GM21717 (cell line): Measurements from ENCODE around the gene SIK3.

Experiments
- ATAC-seq: cut with Tn5 transposase; IDR thresholded peaks from one replicate; pipeline ENCODE4 v1.9.1; 2021; ENCODE audit warnings: mild to moderate bottlenecking, moderate library complexity; ENCODE audit not compliant: unreplicated experiment

SIK3 gene

DNA sequence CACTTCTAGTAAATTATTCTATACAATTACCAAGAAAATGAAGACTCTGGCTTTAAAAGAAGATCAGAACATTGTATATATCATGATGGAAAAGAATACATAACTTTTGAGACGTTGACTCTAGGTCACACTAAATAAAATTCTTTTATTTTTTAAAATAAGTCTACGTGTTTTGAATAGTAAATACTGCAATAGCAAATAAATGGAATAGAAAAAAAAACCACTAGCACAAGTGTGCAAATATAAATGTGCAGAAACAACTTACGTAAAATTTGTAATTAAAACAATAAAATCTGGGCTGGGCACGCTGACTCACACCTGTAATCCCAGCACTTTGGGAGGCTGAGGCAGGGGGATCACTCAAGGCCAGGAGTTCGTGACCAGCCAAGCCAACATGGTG is 17.9 kb downstream of the SIK3 start:
- no peak for ATAC-seq

DNA sequence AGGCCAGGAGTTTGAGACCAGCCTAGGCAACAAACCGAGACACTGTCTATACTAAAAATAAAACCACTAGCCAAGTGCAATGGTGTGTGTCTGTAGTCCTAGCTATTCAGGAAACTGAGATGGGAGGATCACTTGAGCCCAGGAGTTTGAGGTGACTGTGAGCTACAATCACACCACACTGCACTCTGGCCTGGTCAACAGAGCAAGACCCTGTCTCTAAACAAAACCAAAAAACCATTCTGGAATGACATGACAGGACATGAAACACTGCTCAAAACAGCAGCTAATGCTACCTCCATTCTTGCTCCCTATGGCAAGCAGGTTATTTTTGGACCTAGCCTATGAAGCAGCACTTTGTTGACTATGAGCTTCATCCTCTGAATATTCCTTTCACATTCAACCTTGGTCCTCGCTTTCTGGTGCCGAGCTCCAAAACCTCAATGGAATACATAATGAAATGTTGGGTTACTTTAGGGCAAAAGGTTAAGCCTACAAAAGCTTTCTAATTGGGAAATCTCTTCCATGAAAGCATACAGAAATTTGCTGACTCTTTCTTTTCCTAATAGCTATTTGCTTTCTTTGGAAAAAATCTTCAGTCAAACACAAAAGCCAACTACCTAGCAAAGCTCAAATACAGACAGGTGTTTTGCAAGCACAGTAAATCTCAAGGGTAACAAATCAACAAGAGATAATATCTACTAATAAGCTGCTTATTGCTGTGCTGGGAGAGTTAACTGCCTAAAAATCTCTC is 21.1 kb downstream of the SIK3 start:
- no peak for ATAC-seq

DNA sequence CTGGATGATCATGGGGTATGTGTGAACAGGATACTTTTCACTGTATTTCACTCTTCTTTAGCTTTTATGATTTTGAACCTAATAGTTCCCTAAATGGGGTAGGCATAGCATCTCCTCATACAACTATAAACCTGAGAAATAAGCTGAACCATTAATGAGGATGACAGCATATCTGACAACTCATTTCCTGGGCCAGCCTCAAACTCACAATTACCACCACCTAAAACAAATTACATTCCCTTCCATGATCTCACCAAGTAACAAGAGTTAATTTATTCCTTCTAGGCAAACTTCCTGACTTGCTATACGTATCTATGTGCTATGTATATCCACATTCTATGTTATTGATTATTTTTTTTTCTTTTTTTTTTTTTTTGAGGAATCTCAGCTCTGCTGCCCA is 23.0 kb downstream of the SIK3 start:
- ATAC-seq, result no peak

DNA sequence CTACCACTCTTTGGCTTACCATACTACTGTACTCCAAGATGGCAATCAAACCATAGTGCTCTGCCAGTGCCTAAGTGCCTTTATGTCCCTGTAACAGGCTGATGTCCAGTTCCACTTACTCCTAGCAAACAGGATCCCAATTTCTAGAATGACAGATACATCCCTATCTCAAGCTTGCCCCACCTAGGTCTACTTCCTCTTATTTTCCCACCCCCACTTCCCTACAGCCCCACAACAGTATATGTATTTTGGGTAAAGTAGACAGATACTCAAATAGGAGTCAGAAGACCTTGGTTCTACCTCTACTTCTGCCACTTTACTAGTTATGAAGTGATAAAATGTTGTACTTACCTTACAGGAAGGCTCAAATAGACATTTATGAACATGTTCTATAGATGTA is 24.1 kb downstream of the SIK3 start:
- ATAC-seq, result no peak

DNA sequence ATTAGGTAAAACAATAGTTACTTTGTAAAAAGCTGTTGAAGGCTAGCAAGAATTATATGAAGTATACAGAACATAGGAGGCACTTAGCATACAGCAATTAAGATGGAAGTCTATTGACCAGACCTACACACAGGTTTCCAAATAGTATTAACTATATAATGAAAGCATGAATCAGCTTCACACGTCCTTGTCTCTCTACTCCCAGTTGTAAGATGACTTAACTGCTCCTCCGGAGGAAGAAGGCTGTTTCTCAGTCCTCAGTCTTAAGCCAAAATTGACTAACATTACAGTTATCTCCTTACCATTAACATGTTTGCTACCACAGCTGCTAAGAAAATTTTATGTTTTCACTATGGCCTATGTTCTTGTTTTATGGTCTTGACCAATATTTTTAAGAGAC is 24.7 kb downstream of the SIK3 start:
- no peak for ATAC-seq

DNA sequence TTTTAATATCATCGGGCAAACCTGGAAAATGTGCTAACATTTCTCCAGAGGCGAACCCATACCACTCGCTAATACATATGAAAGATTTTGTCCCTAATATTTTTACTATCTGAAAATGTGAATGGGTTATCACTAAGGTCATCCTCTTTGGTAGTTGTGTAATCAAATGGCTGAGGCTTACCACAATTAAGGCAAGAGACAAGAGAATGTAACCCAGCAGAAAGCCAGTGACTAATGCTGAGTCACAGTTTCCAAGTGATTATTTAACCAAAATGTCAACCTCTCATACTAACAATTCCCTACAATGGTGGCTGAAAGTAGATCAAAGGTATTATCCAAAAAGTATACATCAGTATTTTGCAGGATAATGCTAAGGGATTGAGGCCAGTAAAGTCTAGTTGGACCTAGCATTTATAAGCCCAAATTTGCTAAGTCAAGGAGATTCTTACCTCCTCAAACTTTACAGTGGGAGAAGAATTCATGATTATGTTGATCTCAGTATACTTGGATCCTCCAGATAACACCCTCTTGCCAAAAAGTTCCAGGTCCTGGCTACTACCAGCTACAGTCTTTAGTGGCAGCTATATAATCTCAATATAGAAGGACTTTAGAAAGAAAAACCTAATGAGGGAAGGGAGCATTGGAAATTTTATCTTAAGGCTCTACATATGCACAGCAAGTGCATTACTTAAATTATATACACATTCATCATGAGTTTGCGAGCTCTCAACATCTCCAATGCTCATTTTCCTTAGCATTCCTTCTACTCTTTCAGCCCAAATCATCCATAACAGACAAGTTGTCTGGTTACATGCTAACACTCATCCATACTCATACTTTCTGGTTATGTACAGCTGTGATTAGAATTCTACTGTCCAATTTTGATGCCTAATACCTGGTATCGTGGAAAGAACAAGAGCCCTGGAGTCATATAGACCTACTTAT is 25.4 kb downstream of the SIK3 start:
- ATAC-seq, result no peak

DNA sequence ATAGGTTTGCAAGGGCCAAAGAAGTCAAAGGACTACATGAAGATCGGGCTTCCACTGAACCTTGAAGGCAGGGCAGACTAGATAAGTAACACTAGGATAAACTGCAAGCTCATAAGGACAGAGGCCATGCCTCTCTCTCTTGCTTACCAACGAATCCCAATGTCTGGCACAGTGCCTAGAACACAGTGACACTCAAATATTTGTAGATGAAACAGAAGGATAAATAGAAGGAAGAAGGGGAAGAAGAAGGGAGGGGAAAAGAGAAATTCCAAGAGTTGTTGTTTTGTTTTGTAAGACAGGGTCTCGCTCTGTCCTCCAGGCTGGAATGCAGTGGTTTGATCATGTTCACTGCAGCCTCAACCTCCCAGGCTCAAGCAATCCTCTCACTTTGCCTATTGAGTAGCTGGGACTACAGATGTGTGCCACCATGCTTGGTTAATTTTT is 26.9 kb downstream of the SIK3 start:
- ATAC-seq, result no peak

DNA sequence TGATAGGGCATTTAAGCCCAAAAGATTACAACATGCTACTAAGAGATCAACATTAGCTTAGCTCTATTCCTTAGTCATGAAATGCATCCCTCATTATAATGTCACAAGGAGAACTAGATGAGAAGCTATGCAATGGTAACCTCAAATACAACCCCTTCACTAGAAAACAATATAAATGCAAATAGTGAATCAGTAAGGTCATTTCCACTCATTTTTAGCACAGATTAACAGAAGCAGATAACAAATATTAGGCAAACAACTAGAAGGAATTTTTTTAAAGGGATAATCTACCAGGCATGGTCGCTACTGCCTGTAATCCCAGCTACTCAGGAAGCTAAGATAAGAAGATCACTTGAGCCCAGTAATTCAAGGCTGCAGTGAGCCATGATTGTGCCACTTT is 28.2 kb downstream of the SIK3 start:
- no peak for ATAC-seq

DNA sequence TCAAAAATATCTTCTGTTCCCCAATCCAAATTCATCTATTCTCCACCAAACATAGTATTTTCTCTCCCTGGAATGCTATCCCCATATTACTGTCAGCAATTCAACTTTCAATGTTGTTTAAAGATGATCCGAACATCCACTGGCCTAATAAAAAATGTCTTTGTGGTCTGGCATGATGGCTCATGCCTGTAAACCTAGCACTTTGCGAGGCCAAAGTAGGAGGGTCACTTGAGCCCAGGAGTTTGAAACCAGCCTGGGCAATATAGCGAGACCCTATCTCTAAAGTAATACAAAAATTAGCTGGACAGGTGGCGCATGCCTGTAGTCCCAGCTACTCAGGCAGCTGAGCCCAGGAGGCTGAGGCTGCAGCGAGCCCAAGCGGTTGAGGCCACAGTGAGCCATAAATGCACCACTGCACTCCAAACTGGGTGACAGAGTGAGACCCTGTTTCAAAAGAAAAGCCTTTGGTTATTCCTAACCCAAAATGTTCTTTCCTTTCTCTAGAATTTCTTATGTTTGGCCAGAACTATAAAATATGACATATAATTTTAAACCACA is 29.8 kb downstream of the SIK3 start:
- no peak for ATAC-seq

DNA sequence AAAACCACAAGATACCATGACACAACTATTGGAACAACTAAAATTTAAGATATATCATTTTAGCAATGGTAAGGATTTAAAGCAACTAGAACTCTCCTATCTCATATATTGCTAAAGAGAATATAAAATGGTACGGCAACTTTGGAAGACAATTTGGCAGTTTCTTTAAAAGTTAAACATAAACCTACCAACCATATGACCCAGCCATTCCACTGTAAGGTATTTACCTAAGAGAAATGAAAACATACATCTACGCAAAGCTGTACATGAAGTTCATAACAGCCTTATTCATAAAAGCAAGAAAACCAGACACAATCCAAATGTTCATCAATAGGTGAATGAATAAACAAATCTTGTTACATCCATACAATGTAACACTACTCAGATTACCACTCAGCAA is 31.3 kb downstream of the SIK3 start:
- no peak for ATAC-seq

DNA sequence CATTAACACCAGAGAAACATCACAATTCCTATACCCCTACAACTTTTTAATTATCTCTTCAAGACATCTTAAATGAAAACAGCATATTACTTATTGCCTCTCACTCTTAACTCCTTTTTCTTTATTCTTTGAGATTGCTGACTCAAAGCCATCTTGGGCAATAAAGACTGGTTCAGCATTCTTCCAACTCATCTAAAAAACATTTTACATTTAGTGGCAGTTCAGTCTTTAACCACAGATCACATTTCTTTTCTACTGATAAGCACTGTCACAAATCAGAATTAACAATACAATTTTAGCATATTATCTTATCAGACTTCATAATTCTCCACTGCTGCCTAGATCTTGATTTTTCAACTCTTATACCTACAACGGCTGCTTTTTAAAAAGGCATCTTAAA is 34.0 kb downstream of the SIK3 start:
- no peak for ATAC-seq

DNA sequence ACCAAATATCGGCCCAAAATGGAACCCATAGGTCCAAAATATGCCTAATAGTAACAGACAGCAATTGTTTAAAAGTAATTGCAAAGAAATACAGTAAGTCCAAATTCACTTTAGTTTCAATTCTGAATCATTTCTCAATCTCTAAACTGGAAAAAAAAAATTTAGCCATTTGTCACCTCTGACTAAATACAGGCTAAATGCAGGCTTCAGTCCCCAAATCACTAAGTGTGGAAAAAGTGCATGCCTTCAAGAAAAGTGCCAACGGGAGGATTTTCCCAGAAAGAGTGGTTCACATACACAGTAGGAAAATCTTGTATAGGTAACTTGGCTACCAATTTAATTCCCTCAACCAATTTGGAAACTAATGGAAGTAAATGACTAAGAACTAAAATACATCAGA is 35.7 kb downstream of the SIK3 start:
- ATAC-seq, result no peak

DNA sequence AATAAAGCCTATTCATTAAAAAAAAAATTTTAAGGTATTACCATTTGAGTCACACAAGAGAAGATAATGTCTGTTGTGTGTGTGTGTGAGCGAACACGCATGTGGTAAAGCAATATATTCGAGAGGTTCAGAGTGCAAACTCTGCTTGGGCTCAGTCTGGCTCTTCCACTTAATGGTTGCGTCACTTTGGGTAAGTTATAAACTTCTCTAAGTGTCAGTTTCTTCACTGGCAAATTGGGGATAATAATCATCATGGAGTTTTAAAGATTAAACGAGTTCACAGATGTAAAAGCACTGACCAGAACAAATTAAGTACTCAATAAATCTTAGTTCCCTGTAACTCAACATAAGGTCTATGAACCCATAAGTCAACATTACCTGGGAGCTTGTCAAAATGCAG is 37.0 kb downstream of the SIK3 start:
- ATAC-seq, result no peak

DNA sequence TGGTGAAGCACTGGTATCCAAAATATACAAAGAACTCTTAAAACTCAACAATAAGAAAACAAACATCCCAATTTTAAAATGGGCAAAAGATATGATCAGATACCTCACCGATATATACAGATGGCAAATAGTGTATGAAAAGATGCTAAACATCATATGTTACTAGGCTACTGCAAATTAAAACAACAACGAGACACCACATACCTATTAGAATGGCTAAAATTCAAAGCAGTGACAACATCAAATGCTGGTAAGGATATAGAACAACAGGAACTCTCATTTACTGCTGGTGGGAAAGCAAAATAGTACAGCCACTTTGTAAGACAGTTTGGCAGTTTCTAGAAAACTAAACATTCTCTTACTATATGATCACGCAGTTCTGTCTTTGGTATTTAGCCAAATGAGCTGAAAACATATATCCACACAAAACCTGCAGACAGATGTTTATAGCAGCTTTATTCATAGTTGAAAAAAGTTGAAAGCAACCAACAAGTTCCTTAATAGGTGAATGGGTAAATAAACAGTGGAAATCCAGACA is 38.5 kb downstream of the SIK3 start:
- ATAC-seq, result no peak

DNA sequence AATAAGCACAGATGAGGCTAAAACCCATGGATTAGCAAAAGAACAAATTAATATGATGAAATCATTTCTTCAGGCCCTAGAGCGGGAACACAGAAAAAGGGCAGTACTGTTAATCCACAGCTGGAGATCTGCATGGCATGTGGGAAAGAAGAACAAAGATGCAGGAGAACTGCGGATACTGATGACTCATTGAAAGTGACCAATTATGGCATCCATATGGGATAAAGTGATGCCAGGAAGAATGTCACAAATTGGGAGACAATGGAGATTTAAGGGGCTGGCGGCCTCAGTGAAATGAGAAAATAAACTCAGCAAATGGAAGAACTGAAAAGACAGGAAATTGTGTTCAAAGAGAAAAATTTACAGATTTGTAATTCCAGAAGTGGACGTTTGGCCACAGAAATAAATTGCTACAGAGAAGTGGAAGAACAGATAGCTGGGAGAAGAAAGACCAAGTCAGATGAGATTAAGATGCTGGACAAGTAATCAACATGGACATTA is 39.4 kb downstream of the SIK3 start:
- ATAC-seq, result no peak

DNA sequence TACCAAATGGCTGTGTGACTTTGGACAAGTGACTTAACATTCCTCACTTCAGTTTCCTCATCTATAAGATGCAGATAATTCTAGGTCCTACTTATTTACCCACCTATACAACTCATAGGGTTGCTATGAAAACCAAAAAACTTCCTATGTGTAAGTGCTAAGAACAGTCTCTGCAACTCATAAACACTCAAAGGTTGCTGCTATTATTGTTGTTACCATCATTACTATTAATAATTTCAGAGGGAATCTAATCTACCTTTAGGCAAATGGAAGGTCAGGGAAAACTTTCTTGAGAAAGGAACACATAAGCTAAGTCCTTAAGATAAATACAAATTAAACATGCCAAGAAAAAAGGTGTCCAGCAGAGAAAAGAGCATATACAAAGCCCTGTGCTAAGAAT is 40.5 kb downstream of the SIK3 start:
- no peak for ATAC-seq

DNA sequence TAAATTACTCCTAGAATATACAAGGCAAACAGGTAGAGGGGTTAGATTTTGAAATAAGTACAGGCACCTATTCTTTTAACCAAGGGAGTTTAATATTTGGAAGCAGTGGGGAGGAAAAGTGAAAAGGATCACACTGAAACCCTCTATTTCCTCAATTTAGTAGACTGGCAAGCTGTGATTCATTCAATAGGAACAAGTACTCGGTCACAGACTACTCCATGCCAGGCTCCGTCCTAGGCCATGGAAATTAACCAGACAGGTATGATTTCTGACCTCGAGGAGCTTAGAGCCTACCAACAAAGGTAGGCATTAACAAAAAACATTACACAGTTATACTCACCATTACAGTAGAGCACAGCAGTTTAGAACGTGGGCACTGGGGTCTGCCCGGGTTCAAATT is 40.9 kb downstream of the SIK3 start:
- ATAC-seq, result no peak

DNA sequence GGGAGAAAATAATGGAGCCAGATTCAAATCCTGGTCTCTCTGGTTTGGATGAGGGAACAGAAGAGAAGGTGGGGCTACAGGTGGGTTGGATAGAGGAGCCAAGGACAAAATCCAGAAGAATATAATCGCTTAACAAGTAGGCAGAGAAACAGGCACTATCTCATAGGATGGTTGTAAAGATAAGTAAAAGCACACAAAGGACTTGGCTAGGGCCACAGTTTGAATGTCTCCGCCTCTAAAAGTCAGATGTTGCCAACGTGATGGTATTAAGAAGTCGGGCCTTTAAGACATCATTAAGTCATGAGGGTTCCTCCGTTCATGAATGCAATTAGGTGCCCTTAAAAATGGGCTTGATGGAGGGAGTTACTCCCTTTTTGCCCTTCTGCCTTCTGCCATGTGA is 42.8 kb downstream of the SIK3 start:
- ATAC-seq, result no peak

DNA sequence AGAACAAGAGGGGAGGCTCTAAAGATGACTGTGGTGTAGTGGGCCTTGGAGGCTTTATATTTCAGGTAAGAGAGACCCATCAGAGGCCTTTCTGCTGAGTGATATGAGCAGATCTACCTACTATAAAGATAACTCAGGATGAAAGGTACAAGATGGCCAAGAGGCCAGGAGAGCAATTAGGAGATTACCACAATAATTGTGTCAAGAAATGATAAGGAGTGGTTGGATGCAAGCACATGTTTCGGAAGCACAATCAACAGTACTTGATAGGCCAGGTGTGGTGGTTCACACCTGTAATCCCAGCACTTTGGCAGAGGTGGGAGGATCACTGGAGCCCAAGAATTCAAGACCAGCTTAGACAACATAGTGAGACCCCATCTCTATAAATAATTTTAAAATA is 43.8 kb downstream of the SIK3 start:
- ATAC-seq, result no peak

DNA sequence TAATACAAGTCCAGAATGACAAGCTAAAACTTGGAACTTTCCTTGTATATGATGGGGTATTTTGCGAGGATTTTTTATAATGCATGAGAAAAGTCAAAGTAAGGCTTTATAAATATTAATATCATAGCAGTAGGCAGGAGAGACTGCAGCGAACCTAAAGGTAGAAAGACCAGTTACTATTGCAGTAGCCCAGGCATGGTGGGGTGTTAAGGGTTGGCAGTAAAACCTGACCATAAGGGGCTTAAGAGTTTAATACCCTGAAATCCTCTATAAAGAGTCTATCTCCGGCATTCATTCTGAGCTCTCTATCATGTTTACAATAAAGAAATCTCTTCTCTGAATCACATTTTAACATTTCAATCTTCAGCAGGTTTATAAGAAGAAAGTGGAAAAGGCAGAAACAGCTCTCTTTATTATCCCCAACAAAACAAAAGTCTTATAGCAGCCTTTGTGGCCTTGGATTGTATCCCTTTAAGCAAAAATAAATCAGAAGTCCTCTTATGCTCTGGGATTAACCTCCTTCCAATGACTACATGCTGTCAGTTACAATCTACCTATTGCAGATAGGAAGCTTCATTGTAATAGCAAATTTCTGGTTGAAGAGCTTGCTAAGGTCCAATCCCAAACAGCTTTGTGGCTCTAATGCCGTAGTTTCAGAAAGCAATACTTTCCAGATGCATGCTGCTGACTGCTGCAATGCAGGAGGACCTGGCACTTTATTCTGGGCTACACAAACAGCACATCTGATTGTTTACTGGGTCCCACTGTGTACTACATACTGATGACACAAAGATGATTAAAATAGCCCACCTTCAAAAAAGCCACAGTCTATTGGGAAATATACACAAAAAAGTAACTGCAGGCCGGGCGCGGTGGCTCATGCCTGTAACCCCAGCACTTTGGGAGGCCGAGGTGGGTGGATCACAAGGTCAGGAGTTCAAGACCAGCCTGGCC is 45.8 kb downstream of the SIK3 start:
- no peak for ATAC-seq
